Testis (tissue), 2 donors: ENCODE data around the gene ZNF22.

Experiments used
- CTCF ChIP-seq, 3 experiments: fragments of 450-650 bp in 2 of 3; fragments of 200-600 bp in 1 of 3; sonication (generic) in 1 of 3; IDR thresholded peaks; one replicate each; pipeline ENCODE4 v1.5.1; 2016 to 2019; ENCODE audit warnings: antibody characterized with exemption in 3 of 3, mild to moderate bottlenecking in 2 of 3, moderate library complexity in 1 of 3
- POLR2A ChIP-seq: fragments of 450-650 bp; IDR thresholded peaks from one replicate; pipeline ENCODE4 v1.6.1; 2017; ENCODE audit warnings: antibody characterized with exemption, mild to moderate bottlenecking, moderate library complexity

- TF ChIP-seq CTCF (IDR thresholded peaks at IDR 0.05) (no peak), POLR2A (no peak)
Observed at GRCh38 chr10:44962870-44963738, 37.6 kb upstream of the ZNF22 start.
